ENCODE results near the gene ZNF57.

Gene ZNF57

DNA sequence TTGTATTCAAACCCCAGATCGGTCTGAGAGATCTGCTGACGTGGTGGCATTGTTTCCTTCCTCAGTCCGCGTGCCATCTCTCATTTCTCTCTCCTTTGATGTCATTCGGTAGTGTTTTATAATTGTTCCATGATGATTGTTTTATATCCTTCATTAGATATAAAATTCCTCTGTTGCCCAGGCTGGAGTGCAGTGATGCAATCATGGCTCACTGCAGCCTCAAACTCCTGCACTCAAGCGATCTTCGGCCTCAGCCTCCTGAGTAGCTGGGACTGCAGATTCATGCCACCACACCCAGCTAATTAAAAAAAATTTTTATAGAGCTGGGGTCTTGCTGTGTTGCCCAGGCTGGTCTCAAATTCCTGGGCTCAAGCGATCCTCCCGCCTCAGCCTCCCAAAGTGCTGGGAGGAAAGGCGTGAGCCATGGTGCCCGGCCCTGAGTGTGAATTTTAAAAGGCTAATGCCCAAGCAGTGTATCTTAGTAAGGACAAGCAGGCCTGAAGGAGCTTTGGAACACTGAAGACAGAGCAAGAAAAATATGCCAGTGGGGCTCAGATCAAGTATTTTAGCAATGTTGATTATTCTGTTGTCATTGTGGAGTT, 5.3 kb downstream of the ZNF57 start:
- TF ChIP-seq, protein P1, sequence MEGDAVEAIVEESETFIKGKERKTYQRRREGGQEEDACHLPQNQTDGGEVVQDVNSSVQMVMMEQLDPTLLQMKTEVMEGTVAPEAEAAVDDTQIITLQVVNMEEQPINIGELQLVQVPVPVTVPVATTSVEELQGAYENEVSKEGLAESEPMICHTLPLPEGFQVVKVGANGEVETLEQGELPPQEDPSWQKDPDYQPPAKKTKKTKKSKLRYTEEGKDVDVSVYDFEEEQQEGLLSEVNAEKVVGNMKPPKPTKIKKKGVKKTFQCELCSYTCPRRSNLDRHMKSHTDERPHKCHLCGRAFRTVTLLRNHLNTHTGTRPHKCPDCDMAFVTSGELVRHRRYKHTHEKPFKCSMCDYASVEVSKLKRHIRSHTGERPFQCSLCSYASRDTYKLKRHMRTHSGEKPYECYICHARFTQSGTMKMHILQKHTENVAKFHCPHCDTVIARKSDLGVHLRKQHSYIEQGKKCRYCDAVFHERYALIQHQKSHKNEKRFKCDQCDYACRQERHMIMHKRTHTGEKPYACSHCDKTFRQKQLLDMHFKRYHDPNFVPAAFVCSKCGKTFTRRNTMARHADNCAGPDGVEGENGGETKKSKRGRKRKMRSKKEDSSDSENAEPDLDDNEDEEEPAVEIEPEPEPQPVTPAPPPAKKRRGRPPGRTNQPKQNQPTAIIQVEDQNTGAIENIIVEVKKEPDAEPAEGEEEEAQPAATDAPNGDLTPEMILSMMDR (IDR thresholded peaks at IDR 0.05): no peak
- H3K36me3 ChIP-seq: no peaks in the 10 kb centered on the region
- no peaks in the 10 kb centered on the region for H3K9me3 ChIP-seq
- H3K4me3 ChIP-seq (ENCODE audit: low read depth in 1 of 2, low read length in 1 of 2): no peak overlapping the region
- H3K27ac ChIP-seq: no peak overlapping the region
- H3K4me1 ChIP-seq (ENCODE audit: control insufficient read depth in 1 of 2, insufficient read depth in 1 of 2, low read depth in 1 of 2, low read length in 1 of 2): peaks cover 3 to 6% of the 10 kb centered on the region in 2 experiments
- no peaks in the 10 kb centered on the region for H3K27me3 ChIP-seq

DNA sequence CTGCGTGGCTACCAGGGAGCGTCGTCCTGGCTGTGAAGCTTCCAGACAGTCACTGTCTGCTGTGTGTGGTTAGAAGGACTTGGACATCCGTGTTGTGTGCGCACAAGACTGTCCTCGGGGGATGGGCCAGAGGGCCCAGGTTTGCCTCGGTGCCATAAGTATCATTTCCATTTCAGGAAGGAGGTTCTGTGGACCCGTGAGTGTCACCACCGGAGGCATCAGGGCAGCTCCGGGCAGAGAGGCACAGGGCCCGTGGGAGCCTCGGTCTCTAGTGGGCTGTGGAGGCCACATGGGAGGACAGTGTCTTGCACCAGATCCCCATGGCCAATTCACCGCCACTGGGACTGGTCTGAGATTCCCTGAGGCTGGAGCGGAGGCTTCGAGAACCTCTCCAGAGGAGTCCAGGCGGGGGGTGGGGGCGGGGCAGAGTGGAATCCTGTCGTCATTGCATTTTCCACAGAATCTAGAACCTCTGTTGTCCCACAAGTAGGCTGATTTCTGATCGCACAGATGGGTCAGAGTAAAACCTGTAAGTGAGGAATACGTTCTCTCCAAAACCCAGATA, 6.0 kb downstream of the ZNF57 start:
- Histone ChIP-seq H3K36me3 (no peaks in the 10 kb centered on the region), H3K27me3 (no peaks in the 10 kb centered on the region), H3K27ac (no peak overlapping the region), H3K4me3 (ENCODE audit: low read depth in 1 of 2, low read length in 1 of 2) (no peak overlapping the region), H3K4me1 (ENCODE audit: control insufficient read depth in 1 of 2, insufficient read depth in 1 of 2, low read depth in 1 of 2, low read length in 1 of 2) (no peaks in the 10 kb centered on the region), H3K9me3 (no peaks in the 10 kb centered on the region)
- TF ChIP-seq, protein P1 (IDR thresholded peaks at IDR 0.05): no peak

DNA sequence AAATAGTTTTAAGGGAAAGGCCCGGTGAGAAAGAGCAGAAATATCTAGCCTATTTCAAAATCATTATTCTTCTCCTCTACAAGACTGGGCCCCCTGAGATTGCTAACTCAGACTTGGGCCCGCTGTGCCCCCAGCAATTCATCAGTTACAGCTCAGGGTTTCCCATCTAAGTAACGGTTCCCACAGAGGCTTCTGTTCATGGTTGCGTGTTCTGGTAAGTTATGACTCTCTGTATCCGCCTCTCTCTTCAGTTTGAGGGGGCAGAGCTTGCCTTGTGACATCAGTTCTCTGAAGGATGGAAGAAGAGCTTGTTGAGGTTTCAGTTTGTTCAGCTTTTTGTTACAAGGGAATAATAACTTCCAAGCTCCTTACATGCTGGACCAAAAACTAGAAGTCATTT, 11.6 kb downstream of the ZNF57 start:
- no peaks in the 10 kb centered on the region for H3K4me1 ChIP-seq (ENCODE audit: control insufficient read depth in 1 of 2, insufficient read depth in 1 of 2, low read depth in 1 of 2, low read length in 1 of 2)
- peaks cover 17% of the 10 kb centered on the region for H3K9me3 ChIP-seq
- no peaks in the 10 kb centered on the region for H3K27me3 ChIP-seq
- H3K27ac ChIP-seq: no peak overlapping the region
- H3K4me3 ChIP-seq (ENCODE audit: low read depth in 1 of 2, low read length in 1 of 2): no peak overlapping the region
- H3K36me3 ChIP-seq: peaks cover 6% of the 10 kb centered on the region
- TF ChIP-seq, protein P1 (IDR thresholded peaks at IDR 0.05): no peak

DNA sequence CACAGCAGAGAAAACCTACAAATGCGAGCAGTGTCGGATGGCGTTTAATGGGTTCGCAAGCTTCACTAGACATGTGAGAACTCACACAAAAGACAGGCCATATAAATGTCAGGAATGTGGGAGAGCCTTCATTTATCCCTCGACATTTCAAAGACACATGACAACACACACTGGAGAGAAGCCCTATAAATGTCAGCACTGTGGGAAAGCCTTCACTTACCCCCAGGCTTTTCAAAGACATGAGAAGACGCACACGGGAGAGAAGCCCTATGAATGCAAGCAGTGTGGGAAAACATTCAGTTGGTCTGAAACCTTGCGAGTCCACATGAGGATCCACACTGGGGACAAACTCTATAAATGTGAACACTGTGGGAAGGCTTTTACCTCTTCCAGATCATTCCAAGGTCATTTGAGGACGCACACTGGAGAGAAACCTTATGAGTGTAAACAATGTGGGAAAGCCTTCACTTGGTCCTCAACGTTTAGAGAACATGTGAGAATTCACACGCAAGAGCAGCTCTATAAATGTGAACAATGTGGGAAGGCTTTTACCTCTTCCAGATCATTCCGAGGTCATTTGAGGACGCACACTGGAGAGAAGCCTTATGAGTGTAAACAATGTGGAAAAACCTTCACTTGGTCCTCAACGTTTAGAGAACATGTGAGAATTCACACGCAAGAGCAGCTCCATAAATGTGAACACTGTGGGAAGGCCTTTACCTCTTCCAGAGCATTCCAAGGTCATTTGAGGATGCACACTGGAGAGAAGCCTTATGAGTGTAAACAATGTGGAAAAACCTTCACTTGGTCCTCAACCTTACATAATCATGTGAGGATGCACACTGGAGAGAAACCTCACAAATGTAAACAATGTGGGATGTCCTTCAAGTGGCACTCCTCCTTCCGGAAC, 16.8 kb downstream of the ZNF57 start:
- H3K36me3 ChIP-seq: peaks cover 7% of the 10 kb centered on the region
- peaks cover 27% of the 10 kb centered on the region for H3K9me3 ChIP-seq
- H3K4me3 ChIP-seq (ENCODE audit: low read depth in 1 of 2, low read length in 1 of 2): no peak overlapping the region
- TF ChIP-seq, protein P1 (IDR thresholded peaks at IDR 0.05): no peak
- no peaks in the 10 kb centered on the region for H3K4me1 ChIP-seq (ENCODE audit: control insufficient read depth in 1 of 2, insufficient read depth in 1 of 2, low read depth in 1 of 2, low read length in 1 of 2)
- no peaks in the 10 kb centered on the region for H3K27me3 ChIP-seq
- no peak overlapping the region for H3K27ac ChIP-seq

DNA sequence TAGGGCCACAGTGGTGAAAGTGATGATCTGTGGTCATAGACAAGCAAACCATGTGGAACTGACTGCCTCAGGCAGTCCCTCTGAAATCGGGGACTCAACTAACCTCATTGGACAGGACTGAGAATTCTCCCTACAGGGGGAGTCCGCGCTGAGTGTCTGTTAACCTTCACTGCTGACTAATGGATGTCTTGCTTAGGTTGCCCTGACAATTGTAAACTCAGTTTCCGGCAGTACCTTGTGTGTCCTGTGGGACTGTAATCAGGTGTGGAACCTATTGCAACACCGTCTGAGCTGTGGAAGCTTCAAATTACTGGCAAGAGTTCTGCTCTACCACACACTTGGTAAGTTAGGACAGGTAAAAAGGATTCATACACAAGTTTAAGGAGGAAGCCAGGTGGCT, 22.3 kb downstream of the ZNF57 start:
- no peaks in the 10 kb centered on the region for H3K36me3 ChIP-seq
- H3K27me3 ChIP-seq: no peaks in the 10 kb centered on the region
- no peak overlapping the region for H3K27ac ChIP-seq
- TF ChIP-seq, protein P1 (IDR thresholded peaks at IDR 0.05): no peak
- H3K4me1 ChIP-seq (ENCODE audit: control insufficient read depth in 1 of 2, insufficient read depth in 1 of 2, low read depth in 1 of 2, low read length in 1 of 2): no peaks in the 10 kb centered on the region
- H3K9me3 ChIP-seq: peaks cover 8% of the 10 kb centered on the region
- no peak overlapping the region for H3K4me3 ChIP-seq (ENCODE audit: low read depth in 1 of 2, low read length in 1 of 2)
